ENCODE measurements around the gene RSPH3. TPM values are rescaled to one million over a fixed set of nuclear protein-coding genes. Genes with fewer than 3 reads are reported as not detected.
"Not testable (repeated sequence)": the region's sequence is repeated elsewhere in the genome, so short reads cannot be mapped to it uniquely, and the experiment has no call there.

RSPH3 gene
- total RNA-seq, 2 experiments from 2014 or later: 0.59 to 1.1 TPM

DNA sequence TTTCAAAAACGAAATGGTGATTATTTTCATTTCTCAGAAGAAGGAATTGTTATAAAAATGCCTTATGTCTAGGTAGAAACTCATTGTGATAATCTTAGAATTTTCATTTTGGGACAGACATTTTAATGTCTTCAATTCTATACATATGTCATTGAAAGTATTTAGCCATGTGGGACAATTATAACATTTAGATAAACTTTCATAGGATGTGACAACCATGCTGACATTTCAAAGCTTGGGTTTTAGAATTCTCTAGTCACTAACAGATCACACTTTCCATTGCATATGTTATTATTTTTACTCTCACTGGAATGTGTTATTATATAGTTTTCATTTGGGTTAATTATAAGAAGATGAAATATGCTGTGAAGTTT is 39.9 kb upstream of the RSPH3 start:
- Mint-ChIP-seq H3K4me3 (peak overlapping the region; percentile 88), H3K9me3 (no peaks in the 10 kb centered on the region), H3K36me3 (ENCODE audit: low read depth) (peaks cover 98% of the 10 kb centered on the region), H3K4me1 (ENCODE audit: low read depth) (peaks cover 75% of the 10 kb centered on the region), H3K27me3 (no peaks in the 10 kb centered on the region), H3K27ac (peak overlapping the region; percentile 91)
- POLR2A ChIA-PET: interaction anchor here (0.6 to 7.3 kb wide), 9 partner anchors 22 to 594 kb away, joined by 3 to 120 read pairs (median 4); no protein-coding TSS in a partner anchor
- TF ChIP-seq, protein P1, sequence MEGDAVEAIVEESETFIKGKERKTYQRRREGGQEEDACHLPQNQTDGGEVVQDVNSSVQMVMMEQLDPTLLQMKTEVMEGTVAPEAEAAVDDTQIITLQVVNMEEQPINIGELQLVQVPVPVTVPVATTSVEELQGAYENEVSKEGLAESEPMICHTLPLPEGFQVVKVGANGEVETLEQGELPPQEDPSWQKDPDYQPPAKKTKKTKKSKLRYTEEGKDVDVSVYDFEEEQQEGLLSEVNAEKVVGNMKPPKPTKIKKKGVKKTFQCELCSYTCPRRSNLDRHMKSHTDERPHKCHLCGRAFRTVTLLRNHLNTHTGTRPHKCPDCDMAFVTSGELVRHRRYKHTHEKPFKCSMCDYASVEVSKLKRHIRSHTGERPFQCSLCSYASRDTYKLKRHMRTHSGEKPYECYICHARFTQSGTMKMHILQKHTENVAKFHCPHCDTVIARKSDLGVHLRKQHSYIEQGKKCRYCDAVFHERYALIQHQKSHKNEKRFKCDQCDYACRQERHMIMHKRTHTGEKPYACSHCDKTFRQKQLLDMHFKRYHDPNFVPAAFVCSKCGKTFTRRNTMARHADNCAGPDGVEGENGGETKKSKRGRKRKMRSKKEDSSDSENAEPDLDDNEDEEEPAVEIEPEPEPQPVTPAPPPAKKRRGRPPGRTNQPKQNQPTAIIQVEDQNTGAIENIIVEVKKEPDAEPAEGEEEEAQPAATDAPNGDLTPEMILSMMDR (IDR thresholded peaks at IDR 0.05): no peak
- DNase-seq (no peak), ATAC-seq (ENCODE audit: poor library complexity) (no peak)
- peak overlapping the region; percentile 81 to 91 for H3K27ac ChIP-seq (ENCODE audit: low read depth in 1 of 2, low read length in 2 of 2)
- H3K4me3 ChIP-seq (ENCODE audit: low read length): peak overlapping the region; percentile 88
- peaks cover 62% of the 10 kb centered on the region for H3K4me1 ChIP-seq (ENCODE audit: insufficient read depth, low read length)
- CTCF ChIA-PET: interaction anchor here (0.7 to 3.9 kb wide), 6 partner anchors 31 to 112 kb away, joined by 3 to 20 read pairs (median 5); partner anchors contain the start of gene RSPH3
- peaks cover 92% of the 10 kb centered on the region for H3K36me3 ChIP-seq (ENCODE audit: insufficient read depth, low read length)
- no peaks in the 10 kb centered on the region for H3K9me3 ChIP-seq (ENCODE audit: control insufficient read depth in 1 of 2, insufficient read depth in 1 of 2, low read length in 2 of 2)
- intact Hi-C loops (cut with DNase I, micrococcal nuclease): loop anchor here (1.0 to 5.0 kb wide), 3 partner anchors 31 to 64 kb away; no protein-coding TSS in a partner anchor
- H3K27me3 ChIP-seq (ENCODE audit: control insufficient read depth in 1 of 2, insufficient read depth in 2 of 2, low read length in 2 of 2): no peaks in the 10 kb centered on the region

DNA sequence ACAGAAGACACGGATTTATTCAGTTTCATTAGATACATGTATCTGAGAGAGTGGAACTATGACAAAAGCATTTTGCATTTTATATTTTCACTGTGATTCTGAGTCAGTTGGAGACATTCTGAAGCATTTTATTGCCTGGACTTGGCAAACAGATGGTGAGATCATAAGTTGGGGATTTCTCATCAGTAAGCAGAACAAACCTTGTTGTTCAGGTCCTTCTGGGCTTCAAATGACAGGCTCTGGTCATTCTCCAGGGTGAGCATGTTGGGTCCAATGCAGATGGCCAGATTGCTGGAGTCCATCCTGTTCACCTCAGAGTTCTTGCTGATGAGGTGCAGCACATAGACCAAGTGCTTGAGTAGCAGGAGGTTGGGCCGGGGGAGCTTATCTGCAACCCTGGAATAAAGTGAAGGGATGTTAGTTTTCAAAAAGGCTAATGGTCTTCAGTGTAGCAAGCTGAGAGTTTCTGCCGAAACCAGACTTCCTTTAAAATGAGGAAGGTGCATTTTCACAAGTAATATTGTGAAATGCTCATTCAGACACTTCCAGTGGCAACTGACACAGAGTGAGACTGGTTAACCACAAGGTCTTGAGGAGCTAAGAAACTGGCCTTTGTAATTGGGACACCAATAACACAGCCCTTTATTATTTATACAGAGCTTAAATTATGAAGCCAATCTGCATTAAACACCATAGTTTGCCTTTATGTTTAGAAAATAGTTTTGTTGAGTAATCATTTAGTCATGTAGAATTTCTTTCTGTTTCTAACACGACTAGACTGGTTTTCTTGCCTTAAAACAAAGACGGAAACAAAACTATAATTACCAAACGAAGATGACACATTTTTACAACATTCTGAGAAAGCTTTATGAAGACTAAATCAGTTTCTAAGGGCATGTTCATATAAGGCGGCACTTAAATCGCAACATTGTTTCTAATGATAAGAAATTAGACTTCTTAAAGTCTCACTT is 39.2 kb upstream of the RSPH3 start:
- DNase-seq (peak in 3 of 14 experiments; percentile 66 to 79 (median 74)), ATAC-seq (ENCODE audit: poor library complexity) (no peak)
- Histone ChIP-seq H3K9me3 (ENCODE audit: control insufficient read depth in 1 of 2, insufficient read depth in 1 of 2, low read length in 2 of 2) (no peaks in the 10 kb centered on the region), H3K27me3 (ENCODE audit: control insufficient read depth in 1 of 2, insufficient read depth in 2 of 2, low read length in 2 of 2) (no peaks in the 10 kb centered on the region), H3K4me1 (ENCODE audit: insufficient read depth, low read length) (peaks cover 62% of the 10 kb centered on the region), H3K36me3 (ENCODE audit: insufficient read depth, low read length) (peaks cover 96% of the 10 kb centered on the region), H3K27ac (ENCODE audit: low read depth in 1 of 2, low read length in 2 of 2) (peak overlapping the region; percentile 81 to 91), H3K4me3 (ENCODE audit: low read length) (peak overlapping the region; percentile 88)
- Mint-ChIP-seq H3K36me3 (ENCODE audit: low read depth) (peaks cover 97% of the 10 kb centered on the region), H3K4me1 (ENCODE audit: low read depth) (peaks cover 74% of the 10 kb centered on the region), H3K27me3 (no peaks in the 10 kb centered on the region), H3K4me3 (peak overlapping the region; percentile 88), H3K27ac (peak overlapping the region; percentile 91), H3K9me3 (no peaks in the 10 kb centered on the region)
- intact Hi-C loops (cut with DNase I, micrococcal nuclease): no loop called here
- CTCF ChIA-PET: interaction anchor here (0.7 to 3.9 kb wide), 6 partner anchors 30 to 112 kb away, joined by 3 to 20 read pairs (median 5); partner anchors contain the start of gene RSPH3
- POLR2A ChIA-PET: interaction anchor here (0.9 to 7.3 kb wide), 9 partner anchors 21 to 95 kb away, joined by 3 to 120 read pairs (median 4); no protein-coding TSS in a partner anchor
- TF ChIP-seq, protein P1 (IDR thresholded peaks at IDR 0.05): no peak

DNA sequence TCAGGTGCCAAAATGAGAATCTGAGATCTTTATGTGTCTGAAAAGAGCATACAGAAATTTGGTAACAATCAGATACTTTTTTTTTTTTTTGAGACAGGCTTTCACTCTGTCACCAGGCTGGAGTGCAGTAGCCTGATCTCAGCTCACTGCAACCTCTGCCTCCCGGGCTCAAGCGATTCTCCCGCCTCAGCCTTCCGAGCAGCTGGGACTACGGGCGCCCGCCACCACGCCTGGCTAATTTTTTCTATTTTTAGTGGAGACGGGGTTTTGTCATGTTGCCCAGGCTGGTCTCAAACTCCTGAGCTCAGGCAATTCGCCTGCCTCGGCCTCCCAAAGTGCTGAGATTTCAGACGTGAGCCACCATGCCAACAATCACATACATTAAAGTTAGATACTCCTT is 38.3 kb upstream of the RSPH3 start:
- peak overlapping the region; percentile 91 for H3K27ac Mint-ChIP-seq
- DNase-seq; intact Hi-C loops (cut with DNase I, micrococcal nuclease); H3K4me3 Mint-ChIP-seq; H3K27me3 Mint-ChIP-seq; H3K9me3 Mint-ChIP-seq; H3K9me3 ChIP-seq (ENCODE audit: control insufficient read depth in 1 of 2, insufficient read depth in 1 of 2, low read length in 2 of 2); H3K27me3 ChIP-seq (ENCODE audit: control insufficient read depth in 1 of 2, insufficient read depth in 2 of 2, low read length in 2 of 2); ATAC-seq (ENCODE audit: poor library complexity); H3K4me3 ChIP-seq (ENCODE audit: low read length): not testable (repeated sequence)
- H3K4me1 ChIP-seq (ENCODE audit: insufficient read depth, low read length): peaks cover 62% of the 10 kb centered on the region
- H3K27ac ChIP-seq (ENCODE audit: low read depth in 1 of 2, low read length in 2 of 2): peak overlapping the region; percentile 42 to 91
- H3K36me3 ChIP-seq (ENCODE audit: insufficient read depth, low read length): peaks cover 87% of the 10 kb centered on the region
- ChIA-PET CTCF (interaction anchor here (1.5 to 3.9 kb wide), 3 partner anchors 30 to 97 kb away, joined by 5 to 20 read pairs (median 18); no protein-coding TSS in a partner anchor), POLR2A (interaction anchor here (1.6 kb wide), 1 partner anchor 69 kb away, joined by 5 read pairs; no protein-coding TSS in a partner anchor)
- H3K36me3 Mint-ChIP-seq (ENCODE audit: low read depth): peaks cover 88% of the 10 kb centered on the region
- H3K4me1 Mint-ChIP-seq (ENCODE audit: low read depth): peaks cover 76% of the 10 kb centered on the region
